AG09309 (cell line): ENCODE results near the gene SH2D3C.

Experiments used
- DNase-seq: peaks from one replicate; pipeline ENCODE4 v3.0.0-alpha.2; 2010; ENCODE audit warnings: low read depth
- H3K4me3 ChIP-seq: 2 replicates; pipeline ENCODE4 v1.5.1; 2011; ENCODE audit warnings: mild to moderate bottlenecking, low read depth, low read length, moderate library complexity; ENCODE audit not compliant: control insufficient read depth
- TF ChIP-seq, protein P1 (sequence below): IDR thresholded peaks from 2 replicates; pipeline ENCODE4 v1.5.1; 2011; ENCODE audit warnings: mild to moderate bottlenecking, low read depth, low read length, inconsistent platforms; ENCODE audit not compliant: insufficient read depth, control insufficient read depth; ENCODE audit errors: missing control alignments

The SH2D3C gene

GRCh38 chr9:127780126-127780885 lies 1.8 kb upstream of the SH2D3C start:
- DNase-seq, result no peak

DNA sequence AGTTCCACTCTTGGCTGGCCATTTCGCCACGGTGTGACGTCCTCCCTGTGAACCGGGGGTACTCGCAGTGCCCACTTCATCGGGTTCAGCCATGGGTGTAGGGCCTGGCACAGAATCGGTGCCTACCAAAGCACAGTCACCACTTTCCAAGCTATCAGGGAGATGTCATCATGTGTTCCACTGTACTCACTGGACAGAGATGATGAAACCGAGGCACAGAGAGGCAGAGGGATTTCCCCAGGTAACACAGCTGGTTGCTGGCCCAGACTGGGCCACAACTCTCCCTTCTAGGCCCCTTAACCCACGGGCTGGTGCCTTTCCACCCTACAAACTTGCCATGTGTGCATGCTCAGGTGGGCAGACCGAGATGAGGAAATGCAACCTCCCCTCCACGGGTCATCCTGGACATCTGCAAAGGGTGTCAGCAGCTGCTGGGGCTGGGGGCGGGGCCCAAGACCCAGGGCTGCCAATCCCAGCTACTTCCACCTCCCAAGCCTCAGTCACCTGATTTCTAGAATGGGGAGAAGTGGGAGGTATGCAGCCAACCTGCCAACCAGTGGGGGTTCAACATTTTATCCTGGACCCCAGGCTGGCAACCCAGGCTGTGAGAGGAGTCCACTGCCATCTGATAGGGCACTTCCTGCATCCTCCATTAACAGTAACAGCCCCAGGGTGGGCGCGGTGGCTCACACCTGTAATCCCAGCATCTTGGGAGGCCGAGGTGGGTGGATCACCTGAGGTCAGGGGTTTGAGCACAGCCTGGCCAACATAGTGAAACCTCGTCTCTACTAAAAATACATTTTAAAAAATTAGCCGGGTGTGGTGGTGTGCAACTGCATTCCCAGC lies 893 bp upstream of the SH2D3C start:
- TF ChIP-seq, protein P1, sequence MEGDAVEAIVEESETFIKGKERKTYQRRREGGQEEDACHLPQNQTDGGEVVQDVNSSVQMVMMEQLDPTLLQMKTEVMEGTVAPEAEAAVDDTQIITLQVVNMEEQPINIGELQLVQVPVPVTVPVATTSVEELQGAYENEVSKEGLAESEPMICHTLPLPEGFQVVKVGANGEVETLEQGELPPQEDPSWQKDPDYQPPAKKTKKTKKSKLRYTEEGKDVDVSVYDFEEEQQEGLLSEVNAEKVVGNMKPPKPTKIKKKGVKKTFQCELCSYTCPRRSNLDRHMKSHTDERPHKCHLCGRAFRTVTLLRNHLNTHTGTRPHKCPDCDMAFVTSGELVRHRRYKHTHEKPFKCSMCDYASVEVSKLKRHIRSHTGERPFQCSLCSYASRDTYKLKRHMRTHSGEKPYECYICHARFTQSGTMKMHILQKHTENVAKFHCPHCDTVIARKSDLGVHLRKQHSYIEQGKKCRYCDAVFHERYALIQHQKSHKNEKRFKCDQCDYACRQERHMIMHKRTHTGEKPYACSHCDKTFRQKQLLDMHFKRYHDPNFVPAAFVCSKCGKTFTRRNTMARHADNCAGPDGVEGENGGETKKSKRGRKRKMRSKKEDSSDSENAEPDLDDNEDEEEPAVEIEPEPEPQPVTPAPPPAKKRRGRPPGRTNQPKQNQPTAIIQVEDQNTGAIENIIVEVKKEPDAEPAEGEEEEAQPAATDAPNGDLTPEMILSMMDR, result no peak
- DNase-seq, result no peak
- H3K4me3 ChIP-seq, result no peak overlapping the region

More at GRCh38 chr9:127780126-127780885, 1.8 kb upstream of the SH2D3C start:
- H3K4me3 ChIP-seq, result no peak overlapping the region
- TF ChIP-seq, protein P1, result no peak

DNA sequence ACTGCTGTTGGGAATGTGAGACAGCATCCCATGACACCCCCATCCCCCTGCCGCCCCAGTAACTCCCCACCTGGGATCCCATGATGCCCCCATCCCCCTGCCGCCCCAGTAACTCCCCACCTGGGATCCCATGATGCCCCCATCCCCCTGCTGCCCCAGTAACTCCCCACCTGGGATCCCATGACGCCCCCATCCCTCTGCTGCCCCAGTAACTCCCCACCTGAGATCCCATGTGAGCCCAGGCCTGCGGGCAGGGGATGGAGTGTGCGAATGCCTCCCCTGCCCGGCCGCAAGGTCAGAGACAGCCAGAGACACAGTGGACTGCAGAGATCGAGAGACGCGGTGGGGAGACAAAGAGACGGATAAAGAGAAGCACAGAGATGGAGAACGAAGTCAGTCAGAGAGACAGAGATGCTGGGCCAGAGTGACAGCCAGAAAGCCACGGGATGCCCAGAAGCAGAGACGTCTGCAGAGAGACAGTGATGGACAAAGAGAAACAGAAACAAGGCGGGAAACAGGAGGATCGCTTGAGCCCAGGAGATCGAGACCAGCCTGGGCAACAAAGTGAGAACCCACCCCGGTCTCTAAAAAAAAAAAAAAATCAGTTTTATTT lies 992 bp downstream of the SH2D3C start:
- DNase-seq, result no peak
- TF ChIP-seq, protein P1, result no peak
- H3K4me3 ChIP-seq, result no peak overlapping the region

GRCh38 chr9:127776924-127777289 lies 1.6 kb downstream of the SH2D3C start:
- TF ChIP-seq, protein P1, result no peak
- no peak overlapping the region for H3K4me3 ChIP-seq

GRCh38 chr9:127776195-127776923 lies 2.1 kb downstream of the SH2D3C start:
- TF ChIP-seq, protein P1, result no peak
- H3K4me3 ChIP-seq, result no peak overlapping the region
- no peak for DNase-seq

More at GRCh38 chr9:127776924-127777289, 1.6 kb downstream of the SH2D3C start:
- DNase-seq, result no peak

GRCh38 chr9:127773981-127774380 lies 4.5 kb downstream of the SH2D3C start:
- no peak overlapping the region for H3K4me3 ChIP-seq
- no peak for DNase-seq
- TF ChIP-seq, protein P1, result no peak
